Activated B cell treated with CpG ODN at 0.5 μM for 24 hours (primary cell): ENCODE data around the gene CRK. TPM values are rescaled to one million over a fixed set of nuclear protein-coding genes. Genes with fewer than 3 reads are reported as not detected.

Experiments used
- ATAC-seq: fragments of 200-7000 bp; cut with Tn5 transposase; one replicate; pipeline ENCODE4 v1.10.0; 2021; ENCODE audit warnings: low read depth, mild to moderate bottlenecking, moderate library complexity
- CTCF ChIA-PET: fragments of 350-600 bp; sonication (Branson Sonifier 250); formaldehyde crosslinking; loops from one replicate; lab custom pipeline; 2021; ENCODE audit warnings: antibody characterized with exemption; lab: Charles Lee
- POLR2A ChIA-PET: fragments of 350-600 bp; sonication (Branson Sonifier 250); formaldehyde crosslinking; loops from one replicate; lab custom pipeline; 2021; ENCODE audit warnings: antibody characterized with exemption; lab: Charles Lee
- DNase-seq: peaks from one replicate; pipeline ENCODE4 v3.0.0; 2022
- H3K27ac Mint-ChIP-seq: one replicate; pipeline ENCODE4 v1.8.0; 2020; ENCODE audit warnings: mixed read lengths
- H3K27me3 Mint-ChIP-seq: one replicate; pipeline ENCODE4 v1.8.0; 2021; ENCODE audit warnings: mixed read lengths
- H3K36me3 Mint-ChIP-seq: one replicate; pipeline ENCODE4 v1.8.0; 2021; ENCODE audit warnings: low read depth, mixed read lengths
- H3K4me1 Mint-ChIP-seq: one replicate; pipeline ENCODE4 v1.8.0; 2021; ENCODE audit warnings: mixed read lengths
- H3K4me3 Mint-ChIP-seq: one replicate; pipeline ENCODE4 v1.8.0; 2020; ENCODE audit warnings: mild to moderate bottlenecking, mixed read lengths
- H3K9me3 Mint-ChIP-seq: one replicate; pipeline ENCODE4 v1.8.0; 2020; ENCODE audit warnings: mixed read lengths
- CTCF ChIP-seq: fragments of 200-600 bp; IDR thresholded peaks from one replicate; pipeline ENCODE4 v1.8.0; 2022; ENCODE audit warnings: antibody characterized with exemption, mild to moderate bottlenecking
- intact Hi-C: fragments of 100-400 bp; cut with micrococcal nuclease; formaldehyde crosslinking; loops from one replicate; pipeline ENCODE4 v1.15.1; 2024
- total RNA-seq: library from RNA; stranded (reverse); gene quantifications from 2 replicates; pipeline ENCODE4 v1.2.3, GENCODE V29; 2022

Gene CRK
- total RNA-seq, 1 donor from 2014 or later = 29.1 TPM

DNA sequence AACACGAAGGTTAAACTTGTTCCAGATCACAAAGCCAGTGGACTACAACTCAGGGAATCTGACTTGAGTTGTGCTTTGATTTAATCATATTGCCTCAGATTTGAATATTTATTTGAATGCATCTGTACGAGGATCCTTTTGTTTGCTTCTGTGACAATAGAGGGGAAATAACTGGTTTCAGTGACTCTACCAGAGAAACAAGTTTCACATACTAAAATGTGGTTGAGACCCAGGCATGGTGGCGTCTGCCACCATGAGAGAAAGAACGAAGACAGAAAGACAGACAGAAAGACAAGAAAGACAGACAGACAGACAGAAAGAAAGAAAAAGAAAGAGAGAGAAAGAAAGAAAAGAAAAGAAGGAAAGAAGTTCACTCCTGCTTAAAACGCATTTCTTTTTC lies 80.0 kb downstream of the CRK start:
- no peak for ATAC-seq
- no peak for DNase-seq
- ChIA-PET CTCF (interaction anchor here (0.6 to 5.0 kb wide), 3 partner anchors 10 to 254 kb away, joined by 3 to 31 read pairs (median 3); no protein-coding TSS in a partner anchor), POLR2A (interaction anchor here (0.7 to 1.7 kb wide), 6 partner anchors 11 to 167 kb away, joined by 3 to 9 read pairs (median 4); partner anchors contain the start of gene YWHAE)
- peak overlapping the region; percentile 20 for H3K27ac Mint-ChIP-seq
- intact Hi-C loops = loop anchor here (2.0 kb wide), 1 partner anchor 13 kb away; no protein-coding TSS in a partner anchor
- no peaks in the 10 kb centered on the region for H3K9me3 Mint-ChIP-seq
- H3K36me3 Mint-ChIP-seq = peaks cover 46% of the 10 kb centered on the region
- H3K27me3 Mint-ChIP-seq = no peaks in the 10 kb centered on the region
- no peak for TF ChIP-seq CTCF
- H3K4me3 Mint-ChIP-seq = peak overlapping the region; percentile 13
- peaks cover 95% of the 10 kb centered on the region for H3K4me1 Mint-ChIP-seq

- TF ChIP-seq CTCF = no peak
- Mint-ChIP-seq H3K4me3 (peak overlapping the region; percentile 13), H3K4me1 (peaks cover 94% of the 10 kb centered on the region), H3K36me3 (peaks cover 48% of the 10 kb centered on the region), H3K27ac (peak overlapping the region; percentile 20), H3K27me3 (no peaks in the 10 kb centered on the region), H3K9me3 (no peaks in the 10 kb centered on the region)
- intact Hi-C loops = loop anchor here (2.0 kb wide), 2 partner anchors 13 kb away; no protein-coding TSS in a partner anchor
- POLR2A ChIA-PET = interaction anchor here (0.6 to 1.0 kb wide), 2 partner anchors 24 to 287 kb away, joined by 4 to 6 read pairs; partner anchors contain the start of gene YWHAE
- DNase-seq (no peak), ATAC-seq (no peak)
- CTCF ChIA-PET = interaction anchor here (1.8 kb wide), 1 partner anchor 10 kb away, joined by 7 read pairs; no protein-coding TSS in a partner anchor
These were observed 80.4 kb downstream of the CRK start for GRCh38 chr17:1375615-1376014.

DNA sequence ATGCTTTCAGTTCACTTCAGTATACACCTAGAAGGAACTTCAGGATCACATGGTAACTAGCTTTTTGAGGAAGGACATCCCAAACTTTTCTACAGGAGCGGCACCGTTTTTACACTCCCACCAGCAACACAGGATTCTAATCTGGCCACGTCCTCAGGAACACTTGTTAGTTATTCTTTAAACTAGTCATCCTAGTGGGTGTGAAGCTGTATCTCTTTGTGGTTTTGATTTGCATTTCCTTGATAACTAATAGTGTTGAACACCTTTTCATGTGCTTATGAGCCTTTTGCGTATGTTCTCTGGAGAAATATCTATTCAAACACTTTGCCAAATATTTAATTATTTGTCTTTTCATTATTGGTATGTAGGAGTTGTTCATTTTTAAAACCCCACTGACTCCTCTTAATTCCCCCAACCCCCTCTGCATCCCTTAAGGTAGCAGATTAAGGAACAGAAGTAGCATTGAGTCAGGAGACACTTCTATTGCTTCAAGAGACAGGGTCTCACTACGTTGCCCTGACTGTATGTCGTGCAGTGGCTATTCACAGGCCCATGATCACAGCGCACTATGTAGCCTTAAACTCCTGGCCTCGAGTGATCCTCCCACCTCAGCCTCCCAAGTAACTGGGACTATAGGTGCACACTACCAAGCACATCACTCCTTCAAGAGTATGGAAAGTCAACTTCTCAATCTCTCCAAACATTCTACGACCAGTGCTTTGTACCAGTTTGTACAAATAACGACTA lies 81.4 kb downstream of the CRK start:
- intact Hi-C loops = loop anchor here (2.0 kb wide), 1 partner anchor 14 kb away; no protein-coding TSS in a partner anchor

GRCh38 chr17:1373707-1374237 lies 82.3 kb downstream of the CRK start:
- no peak for DNase-seq
- Mint-ChIP-seq H3K4me1 (peaks cover 84% of the 10 kb centered on the region), H3K9me3 (no peaks in the 10 kb centered on the region), H3K36me3 (peaks cover 55% of the 10 kb centered on the region), H3K27ac (no peak overlapping the region), H3K27me3 (no peaks in the 10 kb centered on the region), H3K4me3 (no peak overlapping the region)
- intact Hi-C loops = loop anchor here (2.0 kb wide), 1 partner anchor 15 kb away; no protein-coding TSS in a partner anchor
- ChIA-PET CTCF (interaction anchor here (1.1 to 1.8 kb wide), 3 partner anchors 9 to 142 kb away, joined by 3 to 7 read pairs (median 3); no protein-coding TSS in a partner anchor), POLR2A (interaction anchor here (0.7 to 1.5 kb wide), 2 partner anchors 99 to 142 kb away, joined by 3 to 5 read pairs; no protein-coding TSS in a partner anchor)
- TF ChIP-seq CTCF = no peak
- no peak for ATAC-seq

More for the DNA sequence above, 81.4 kb downstream of the CRK start:
- TF ChIP-seq CTCF = no peak
- Mint-ChIP-seq H3K4me3 (peak overlapping the region; percentile 21), H3K27ac (peak overlapping the region; percentile 63), H3K9me3 (no peaks in the 10 kb centered on the region), H3K36me3 (peaks cover 50% of the 10 kb centered on the region), H3K4me1 (peaks cover 86% of the 10 kb centered on the region), H3K27me3 (no peaks in the 10 kb centered on the region)
- DNase-seq (no peak), ATAC-seq (peak; percentile 71)
- ChIA-PET CTCF (interaction anchor here (1.1 to 1.8 kb wide), 3 partner anchors 9 to 141 kb away, joined by 3 to 7 read pairs (median 3); no protein-coding TSS in a partner anchor), POLR2A (interaction anchor here (0.6 to 1.5 kb wide), 3 partner anchors 80 to 142 kb away, joined by 3 to 5 read pairs (median 4); no protein-coding TSS in a partner anchor)
